HG03565 (cell line): Measurements from ENCODE around the gene MYBPC3.

ENCODE experiments used
- ATAC-seq: cut with Tn5 transposase; IDR thresholded peaks from one replicate; pipeline ENCODE4 v1.9.1; 2021; ENCODE audit warnings: mild to moderate bottlenecking, moderate library complexity; ENCODE audit not compliant: unreplicated experiment

The MYBPC3 gene

DNA sequence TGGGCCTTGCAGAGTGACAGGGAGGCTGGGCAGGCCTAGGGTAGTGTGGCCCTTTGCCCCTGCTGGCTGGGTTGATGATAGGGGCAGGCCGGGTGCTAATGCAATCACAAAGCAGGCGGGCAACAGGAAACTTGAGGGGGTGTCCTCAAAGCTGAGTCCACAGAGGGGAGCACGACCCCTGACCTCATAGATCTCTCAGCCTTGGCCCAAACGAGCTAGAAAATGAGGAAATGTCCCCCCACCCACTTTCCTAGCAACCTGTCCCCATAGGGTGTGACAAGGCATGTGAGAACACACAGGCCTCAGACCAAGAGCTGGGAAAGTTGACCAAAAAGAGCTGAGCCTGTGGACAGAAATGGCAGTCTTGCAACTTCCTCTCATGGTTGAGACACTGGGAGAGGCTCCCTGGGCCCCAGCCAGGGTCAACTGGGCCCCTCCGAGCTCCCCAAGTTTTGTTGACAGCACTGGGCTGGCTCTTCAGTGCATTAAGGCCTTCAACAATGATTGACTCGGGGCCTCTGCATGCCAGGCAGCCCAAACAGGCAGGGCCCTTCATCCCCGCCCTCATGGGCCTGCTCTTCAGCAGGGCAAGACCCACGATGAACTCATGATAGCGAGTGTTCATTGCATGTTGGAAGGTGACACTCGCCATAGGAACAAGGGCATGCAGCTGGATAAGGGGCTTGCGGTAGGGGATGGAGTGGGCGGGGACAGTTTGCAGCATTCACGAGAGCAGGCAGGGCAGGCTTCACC lies 35.6 kb upstream of the MYBPC3 start:
- ATAC-seq: no peak

DNA sequence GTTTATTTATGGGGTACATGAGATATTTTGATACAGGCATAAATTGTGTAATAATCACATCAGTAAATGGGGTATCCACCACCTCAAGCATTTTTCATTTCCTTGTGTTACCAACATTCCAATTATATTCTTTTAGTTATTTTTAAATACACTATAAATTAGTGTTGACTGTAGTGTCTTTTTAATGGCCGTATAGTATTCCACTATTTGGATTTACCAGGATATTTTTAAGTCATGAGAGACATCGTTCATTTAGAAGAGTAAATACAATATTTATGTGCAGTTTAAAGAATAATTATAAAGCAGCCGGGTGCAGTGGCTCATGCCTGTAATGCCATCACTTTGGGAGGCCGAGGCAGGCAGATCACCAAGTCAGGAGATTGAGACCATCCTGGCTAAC lies 32.0 kb upstream of the MYBPC3 start:
- no peak for ATAC-seq

DNA sequence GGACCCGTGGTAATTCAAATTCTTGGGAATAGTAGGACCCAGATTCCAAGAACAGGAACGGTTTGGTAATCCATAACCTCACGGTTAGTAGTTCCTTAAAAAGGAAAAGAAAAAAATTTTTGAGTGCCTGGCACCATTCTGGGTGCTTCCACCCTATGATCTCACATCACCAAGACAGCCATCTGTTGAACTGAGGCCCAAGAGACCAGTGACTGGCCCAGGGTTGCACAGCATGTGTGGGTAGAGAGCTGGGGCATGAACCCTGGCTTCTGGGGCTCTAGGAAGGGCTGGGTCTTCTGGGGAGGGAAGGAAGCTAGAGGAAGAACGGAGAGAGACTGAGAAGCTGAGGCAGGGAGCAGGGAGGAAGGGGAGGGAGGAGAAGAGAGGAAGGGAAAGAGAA lies 30.6 kb upstream of the MYBPC3 start:
- no peak for ATAC-seq

DNA sequence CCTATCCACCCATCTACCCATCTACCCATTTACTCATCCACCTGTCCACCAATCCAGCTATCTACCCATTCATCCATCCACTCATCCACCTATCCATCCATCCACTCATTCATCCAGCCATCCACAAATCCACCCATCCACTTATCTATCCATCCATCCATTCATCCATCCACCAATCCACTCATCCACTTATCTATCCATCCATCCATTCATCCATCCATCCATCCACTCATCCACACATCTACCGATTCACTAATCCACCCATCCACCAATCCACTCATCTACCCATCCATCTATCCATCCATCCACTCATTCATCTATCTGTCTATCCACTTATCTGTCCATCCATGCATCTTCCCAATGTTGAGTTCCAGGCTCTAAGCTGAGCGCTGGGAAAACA lies 27.6 kb upstream of the MYBPC3 start:
- ATAC-seq: no peak

- no peak for ATAC-seq
These were observed 26.8 kb upstream of the MYBPC3 start for GRCh38 chr11:47379317-47379716.

DNA sequence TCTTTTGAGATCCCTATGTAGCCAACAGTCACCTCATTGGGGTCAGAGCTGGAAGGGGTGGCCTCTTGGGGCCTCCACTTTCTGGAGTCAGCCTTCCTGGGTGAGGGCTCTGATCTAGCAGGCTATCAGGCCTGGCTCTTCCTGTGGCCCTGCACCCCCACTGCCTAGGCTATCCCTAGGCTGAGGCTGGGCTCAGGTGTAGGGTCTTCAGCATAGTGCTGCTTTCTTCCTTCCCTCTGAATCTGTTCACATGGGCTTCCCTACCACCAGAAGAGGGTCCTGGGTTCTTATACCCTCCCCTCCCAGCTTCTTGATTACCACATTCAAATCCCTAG lies 26.3 kb upstream of the MYBPC3 start:
- ATAC-seq: peak; percentile 5

DNA sequence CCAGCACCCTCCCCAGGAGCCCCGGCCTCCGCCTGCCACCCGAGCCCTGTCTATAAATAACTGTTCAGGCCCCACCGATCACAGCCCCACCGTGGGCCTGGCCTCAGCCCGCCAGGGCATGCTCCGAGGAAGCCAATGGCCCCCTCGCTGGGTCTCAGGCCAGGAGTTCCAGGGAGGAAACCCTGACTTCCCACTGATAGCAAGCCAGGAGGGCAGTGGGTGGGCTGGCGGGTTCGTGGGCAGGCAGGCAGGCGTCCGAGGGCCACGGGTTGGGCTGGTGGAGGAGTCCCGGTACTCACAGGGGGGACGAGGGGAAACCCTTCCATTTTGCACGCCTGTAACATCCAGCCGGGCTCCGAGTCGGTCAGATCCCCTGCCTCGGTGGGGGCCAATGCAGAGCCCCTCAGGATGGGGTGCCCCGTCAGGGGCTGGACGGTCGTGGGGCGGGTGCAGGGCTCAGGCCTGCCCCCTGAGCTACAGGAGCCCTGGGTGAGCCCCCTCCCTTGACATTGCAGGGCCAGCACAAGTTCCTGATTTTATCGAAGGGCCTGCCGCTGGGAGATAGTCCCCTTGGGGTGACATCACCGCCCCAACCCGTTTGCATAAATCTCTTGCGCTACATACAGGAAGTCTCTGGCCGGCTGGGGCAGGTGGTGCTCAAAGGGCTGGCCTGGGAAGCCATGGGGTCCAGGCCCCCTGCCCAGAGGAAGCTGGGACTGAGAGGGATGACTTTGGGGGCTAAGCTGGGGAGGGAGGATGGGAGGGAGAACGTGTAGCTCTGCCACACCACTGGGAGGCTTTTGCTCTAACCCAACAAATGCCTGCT lies 25.7 kb upstream of the MYBPC3 start, which contains the start of gene SPI1:
Gene SPI1 (minus strand): TSS at position 538 of the 826 bp plus-strand sequence. CDS start 194 bp downstream, at position 344.
- peak; percentile 72 for ATAC-seq

GRCh38 chr11:47377571-47378009 lies 25.1 kb upstream of the MYBPC3 start:
- no peak for ATAC-seq

DNA sequence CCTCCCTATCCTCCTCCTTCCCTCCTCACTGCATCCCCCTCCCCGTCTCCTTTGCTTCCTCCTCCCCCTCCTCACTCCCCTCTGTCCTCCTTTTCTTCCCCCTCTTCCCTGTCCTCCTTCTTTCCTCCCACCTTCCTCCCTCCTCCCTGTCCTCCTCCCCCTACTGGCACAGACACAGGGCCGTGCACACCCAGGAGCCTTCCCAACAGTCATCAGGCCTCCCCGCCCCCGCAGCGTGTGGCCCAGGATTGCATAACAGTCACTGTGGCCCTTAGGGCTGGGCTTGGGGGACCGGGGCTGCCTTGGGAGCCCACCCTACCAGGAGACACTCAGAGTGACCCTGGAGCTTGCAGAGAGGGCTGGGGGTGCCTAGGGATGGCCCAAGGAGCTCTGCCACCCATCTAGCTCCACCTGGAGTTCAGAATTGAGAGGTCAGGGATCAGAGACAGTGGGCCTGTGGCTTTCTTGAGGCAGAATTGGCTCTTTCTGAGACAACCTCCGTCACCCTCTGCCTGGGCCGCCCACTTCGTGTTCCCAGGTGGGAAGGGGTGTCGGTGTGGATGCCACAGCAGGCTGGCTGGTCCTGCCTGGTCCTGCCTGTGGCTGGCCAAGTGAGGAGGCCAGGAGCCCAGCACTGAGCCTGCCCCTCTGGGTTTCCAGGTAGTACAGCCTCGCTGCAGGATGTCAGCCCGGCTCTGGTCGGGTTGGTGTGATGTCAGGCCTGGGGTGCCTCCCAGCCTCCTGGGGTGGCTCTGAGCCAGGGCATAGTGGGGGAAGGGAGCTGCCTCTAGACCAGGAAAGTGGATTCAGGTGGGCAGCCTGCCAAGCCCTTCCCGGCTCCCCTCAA lies 24.2 kb upstream of the MYBPC3 start:
- no peak for ATAC-seq

GRCh38 chr11:47376107-47376524 lies 23.6 kb upstream of the MYBPC3 start:
- ATAC-seq: no peak

DNA sequence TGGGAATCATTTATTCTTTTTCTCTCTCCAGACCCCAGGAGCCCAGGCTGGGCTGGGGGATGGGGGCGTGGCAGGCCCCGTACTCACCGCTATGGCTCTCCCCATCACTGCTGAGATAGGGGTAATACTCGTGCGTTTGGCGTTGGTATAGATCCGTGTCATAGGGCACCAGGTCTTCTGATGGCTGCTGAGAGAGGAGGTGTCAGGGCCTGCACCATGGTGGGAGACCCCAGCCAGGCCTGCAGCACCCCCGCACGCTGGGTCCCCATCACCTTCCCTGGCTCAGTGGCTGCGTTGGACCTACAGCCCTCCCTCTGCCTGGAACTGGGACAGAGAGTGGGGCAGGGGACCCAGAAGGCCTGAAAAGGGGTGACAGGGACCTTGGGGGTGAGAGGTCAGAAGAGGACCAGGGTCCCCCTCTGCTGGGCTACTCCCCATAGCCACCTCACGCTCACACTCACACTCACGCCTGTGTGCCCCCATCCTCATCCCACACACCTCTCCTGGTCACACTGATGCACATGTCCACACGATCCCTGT lies 23.1 kb upstream of the MYBPC3 start:
- no peak for ATAC-seq

- no peak for ATAC-seq
These were observed 22.5 kb upstream of the MYBPC3 start for GRCh38 chr11:47375020-47375419.

DNA sequence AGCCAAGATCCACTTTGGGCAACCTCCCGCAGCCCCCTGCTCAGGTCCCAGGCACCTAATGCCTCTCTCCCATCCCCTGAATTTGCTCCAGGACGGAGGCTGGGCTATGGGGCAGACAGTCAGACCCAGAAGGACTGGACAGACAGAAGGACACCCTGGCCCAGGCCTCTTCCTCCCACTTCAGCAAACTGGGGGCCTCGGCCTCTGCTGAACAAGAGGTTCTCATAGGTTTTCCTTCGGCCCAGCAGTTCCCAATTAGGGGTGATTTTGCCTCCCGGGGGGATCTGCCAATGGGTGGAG lies 22.2 kb upstream of the MYBPC3 start:
- ATAC-seq: no peak

- ATAC-seq: peak; percentile 35
These were observed 21.6 kb upstream of the MYBPC3 start for GRCh38 chr11:47373876-47374719.

DNA sequence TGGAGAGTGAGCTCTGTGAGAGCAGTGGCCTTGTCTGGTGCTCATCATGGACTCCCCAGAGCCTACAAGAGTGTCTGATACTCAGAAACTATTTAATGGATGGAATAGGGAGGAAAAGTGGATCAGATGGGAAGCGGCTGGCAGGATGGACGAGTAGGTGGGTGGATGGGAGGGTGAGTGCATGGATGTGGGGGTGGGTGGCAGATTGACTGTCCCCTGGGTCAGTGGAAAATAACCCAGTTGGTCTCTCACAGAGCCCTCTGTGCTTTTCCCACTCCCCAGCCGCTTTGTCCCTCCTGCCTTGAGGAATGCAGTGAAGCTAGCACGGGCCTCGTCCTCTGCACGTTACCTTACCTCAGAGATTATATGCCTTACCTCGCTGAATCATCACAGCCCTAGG lies 19.9 kb upstream of the MYBPC3 start:
- ATAC-seq: no peak

DNA sequence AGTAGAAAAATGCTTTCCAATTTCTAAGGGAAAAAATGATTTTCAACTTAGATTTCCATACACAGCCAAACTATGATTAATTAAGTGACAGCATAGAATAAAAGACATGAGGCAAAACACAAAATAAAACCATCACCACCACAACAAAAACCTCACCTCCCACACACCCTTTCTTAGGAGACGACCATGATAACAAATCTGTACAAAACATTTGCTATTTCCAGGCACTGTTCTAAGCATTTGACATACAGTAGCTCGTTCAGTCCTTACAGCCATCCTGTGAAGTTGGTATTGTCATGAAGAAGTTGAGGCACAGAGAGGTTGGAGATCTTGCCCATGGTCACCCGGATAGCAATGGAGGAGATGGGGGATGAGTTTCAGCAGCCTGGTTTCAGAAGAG lies 17.2 kb upstream of the MYBPC3 start:
- ATAC-seq: no peak

GRCh38 chr11:47366020-47366490 lies 13.6 kb upstream of the MYBPC3 start:
- ATAC-seq: no peak

DNA sequence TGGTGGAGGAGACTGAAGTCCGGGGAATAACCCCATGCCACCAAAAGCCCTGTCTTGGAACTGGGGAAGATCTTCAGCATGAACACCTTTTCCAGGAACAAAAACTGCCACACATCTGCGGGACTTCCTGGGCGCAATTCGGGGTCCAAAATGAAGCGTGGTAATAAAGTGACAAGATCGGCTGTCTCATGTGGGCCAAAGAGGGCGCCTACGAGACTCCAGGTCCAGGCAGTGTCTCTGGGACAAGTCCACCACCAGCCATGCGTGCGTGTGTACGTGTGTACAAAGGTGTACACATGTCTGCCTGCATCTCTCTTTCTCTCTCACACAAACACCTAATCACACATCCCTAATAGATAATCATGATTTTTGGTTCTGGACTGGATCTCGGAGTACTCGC lies 8.9 kb upstream of the MYBPC3 start:
- no peak for ATAC-seq

DNA sequence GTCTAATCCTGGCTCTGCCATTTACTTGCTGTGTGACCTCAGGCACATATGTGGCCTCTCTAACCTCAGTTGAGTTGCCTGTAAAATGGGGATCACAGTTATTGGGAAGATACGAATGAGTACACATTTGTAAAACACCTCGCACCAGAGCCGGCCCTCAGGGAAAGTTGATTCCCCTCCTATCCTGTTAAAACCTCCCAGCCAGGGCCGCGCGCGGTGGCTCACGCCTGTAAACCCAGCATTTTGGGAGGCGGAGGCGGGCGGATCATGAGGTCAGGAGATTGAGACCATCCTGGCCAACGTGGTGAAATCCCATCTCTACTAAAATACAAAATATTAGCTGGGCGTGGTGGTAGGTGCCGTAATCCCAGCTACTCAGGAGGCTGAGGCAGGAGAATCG lies 7.8 kb upstream of the MYBPC3 start:
- no peak for ATAC-seq

- no peak for ATAC-seq
These were observed 7.1 kb upstream of the MYBPC3 start for GRCh38 chr11:47359586-47359985.
